ENCODE data around the gene NDUFS6.

GRCh38 chr5:1787472-1788047 is 13.6 kb upstream of the NDUFS6 start:
- TF ChIP-seq POLR2AphosphoS5 (IDR thresholded peaks at IDR 0.05): no peak
- TF ChIP-seq POLR2A (IDR thresholded peaks at IDR 0.05): no peak
- TF ChIP-seq, protein P1, sequence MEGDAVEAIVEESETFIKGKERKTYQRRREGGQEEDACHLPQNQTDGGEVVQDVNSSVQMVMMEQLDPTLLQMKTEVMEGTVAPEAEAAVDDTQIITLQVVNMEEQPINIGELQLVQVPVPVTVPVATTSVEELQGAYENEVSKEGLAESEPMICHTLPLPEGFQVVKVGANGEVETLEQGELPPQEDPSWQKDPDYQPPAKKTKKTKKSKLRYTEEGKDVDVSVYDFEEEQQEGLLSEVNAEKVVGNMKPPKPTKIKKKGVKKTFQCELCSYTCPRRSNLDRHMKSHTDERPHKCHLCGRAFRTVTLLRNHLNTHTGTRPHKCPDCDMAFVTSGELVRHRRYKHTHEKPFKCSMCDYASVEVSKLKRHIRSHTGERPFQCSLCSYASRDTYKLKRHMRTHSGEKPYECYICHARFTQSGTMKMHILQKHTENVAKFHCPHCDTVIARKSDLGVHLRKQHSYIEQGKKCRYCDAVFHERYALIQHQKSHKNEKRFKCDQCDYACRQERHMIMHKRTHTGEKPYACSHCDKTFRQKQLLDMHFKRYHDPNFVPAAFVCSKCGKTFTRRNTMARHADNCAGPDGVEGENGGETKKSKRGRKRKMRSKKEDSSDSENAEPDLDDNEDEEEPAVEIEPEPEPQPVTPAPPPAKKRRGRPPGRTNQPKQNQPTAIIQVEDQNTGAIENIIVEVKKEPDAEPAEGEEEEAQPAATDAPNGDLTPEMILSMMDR (IDR thresholded peaks at IDR 0.05): no peak
- no peak for TF ChIP-seq EP300 (IDR thresholded peaks at IDR 0.05)

Measured in upper lobe of left lung (tissue), 4 donors.